Stomach (tissue), 4 donors: ENCODE results near the gene VPS52.

Source experiments
- CTCF ChIP-seq, 7 experiments: fragments of 450-650 bp in 4 of 7; fragments of 200-600 bp in 3 of 7; sonication (generic) in 3 of 7; IDR thresholded peaks; one replicate each; pipeline ENCODE4 v1.5.1; 2016 to 2019; ENCODE audit warnings: antibody characterized with exemption in 7 of 7, control low read depth in 2 of 7, mild to moderate bottlenecking in 1 of 7
- EP300 ChIP-seq: sonication (generic); formaldehyde crosslinking; IDR thresholded peaks from one replicate; pipeline ENCODE4 v1.6.1; 2017; ENCODE audit warnings: antibody characterized with exemption
- POLR2A ChIP-seq, 4 donors: fragments of 450-650 bp; IDR thresholded peaks; one replicate each; pipeline ENCODE4 v1.6.1; 2016; ENCODE audit warnings: antibody characterized with exemption in 4 of 4, control low read depth in 2 of 4, mild to moderate bottlenecking in 1 of 4, moderate library complexity in 1 of 4

DNA sequence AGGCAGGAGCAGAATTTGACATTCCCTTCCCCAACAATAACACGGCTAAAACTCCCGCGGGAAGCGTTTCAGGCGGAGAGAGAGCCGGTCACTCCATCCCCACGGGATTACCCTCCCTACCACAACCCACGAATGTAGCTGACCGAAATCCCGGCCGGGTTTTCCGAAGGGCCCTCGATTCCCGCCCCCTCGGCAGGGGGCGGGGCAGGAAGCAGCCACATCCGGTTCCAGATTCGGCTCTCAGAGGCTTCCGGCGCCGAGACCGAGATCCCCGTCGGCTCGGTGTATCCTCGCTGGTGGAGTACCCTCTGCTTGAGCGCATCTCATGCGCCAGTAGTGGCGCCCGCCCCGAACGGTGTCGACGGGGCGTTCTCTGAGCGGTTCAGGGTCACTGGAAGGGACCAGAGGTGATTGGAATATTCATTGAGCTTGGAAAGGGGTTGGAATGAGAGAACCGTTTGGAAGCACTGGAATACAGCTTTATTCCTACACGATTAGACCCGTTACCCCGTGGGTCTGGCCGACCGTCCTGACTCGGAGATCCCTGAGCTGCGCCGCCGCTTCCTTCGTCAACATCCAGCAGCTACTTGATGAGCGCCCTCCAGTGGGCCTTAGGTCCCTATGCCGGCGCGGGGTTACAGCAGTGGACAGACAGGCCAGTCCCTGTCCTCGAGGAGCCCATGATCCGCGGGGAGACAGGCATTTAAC lies 27.7 kb upstream of the VPS52 start:
- TF ChIP-seq POLR2A (IDR thresholded peaks at IDR 0.05): peak in 2 of 4 donors; percentile 38 to 55
- peak in 5 of 7 experiments; percentile 55 to 76 (median 65) for TF ChIP-seq CTCF (IDR thresholded peaks at IDR 0.05)
- TF ChIP-seq EP300: no peak
